ENCODE measurements around the gene PYROXD2. TPM values are rescaled to one million over a fixed set of nuclear protein-coding genes. Genes with fewer than 3 reads are reported as not detected.
"Not testable (repeated sequence)": the region's sequence is repeated elsewhere in the genome, so short reads cannot be mapped to it uniquely, and the experiment has no call there.

PYROXD2 gene
- total RNA-seq, 1 donor from 2014 or later: 5.4 TPM

- DNase-seq (ENCODE audit: low spot score): no peak
- no peak for ATAC-seq
Measured at GRCh38 chr10:98370831-98371820, 43.9 kb downstream of the PYROXD2 start.

- no peak for ATAC-seq
- no peak for DNase-seq (ENCODE audit: low spot score)
Measured at GRCh38 chr10:98369801-98370200, 45.2 kb downstream of the PYROXD2 start.

GRCh38 chr10:98368644-98369043, 46.3 kb downstream of the PYROXD2 start:
- ATAC-seq (no peak), DNase-seq (ENCODE audit: low spot score) (no peak)

- no peak for DNase-seq (ENCODE audit: low spot score)
- no peak for ATAC-seq
Measured at GRCh38 chr10:98367604-98368451, 47.2 kb downstream of the PYROXD2 start.

GRCh38 chr10:98366062-98366530, 48.9 kb downstream of the PYROXD2 start:
- ATAC-seq: no peak
- DNase-seq (ENCODE audit: low spot score): no peak

GRCh38 chr10:98365406-98366061, 49.4 kb downstream of the PYROXD2 start:
- DNase-seq (ENCODE audit: low spot score) (no peak), ATAC-seq (no peak)

GRCh38 chr10:98364432-98365102, 50.4 kb downstream of the PYROXD2 start:
- ATAC-seq (no peak), DNase-seq (ENCODE audit: low spot score) (no peak)

- DNase-seq (ENCODE audit: low spot score) (no peak), ATAC-seq (no peak)
Measured at GRCh38 chr10:98363220-98363619, 51.8 kb downstream of the PYROXD2 start.

- peak; percentile 48 for ATAC-seq
- no peak for DNase-seq (ENCODE audit: low spot score)
Measured at GRCh38 chr10:98361131-98362025, 53.6 kb downstream of the PYROXD2 start.

GRCh38 chr10:98357194-98357822, 57.7 kb downstream of the PYROXD2 start:
- DNase-seq (ENCODE audit: low spot score): no peak
- ATAC-seq: no peak

- ATAC-seq: no peak
- no peak for DNase-seq (ENCODE audit: low spot score)
Measured at GRCh38 chr10:98354491-98354890, 60.5 kb downstream of the PYROXD2 start.

- ATAC-seq: no peak
Measured at GRCh38 chr10:98353170-98353569, 61.8 kb downstream of the PYROXD2 start.

GRCh38 chr10:98351831-98352402, 63.1 kb downstream of the PYROXD2 start:
- DNase-seq (ENCODE audit: low spot score) (no peak), ATAC-seq (no peak)

More at GRCh38 chr10:98353170-98353569, 61.8 kb downstream of the PYROXD2 start:
- DNase-seq (ENCODE audit: low spot score): no peak

GRCh38 chr10:98349508-98349922, 65.5 kb downstream of the PYROXD2 start:
- ATAC-seq (peak; percentile 48), DNase-seq (ENCODE audit: low spot score) (no peak)

GRCh38 chr10:98346847-98347246, 68.1 kb downstream of the PYROXD2 start:
- DNase-seq (ENCODE audit: low spot score) (no peak), ATAC-seq (no peak)

GRCh38 chr10:98344589-98345038, 70.4 kb downstream of the PYROXD2 start:
- DNase-seq (ENCODE audit: low spot score): peak; percentile 61
- peak; percentile 74 for ATAC-seq

GRCh38 chr10:98341701-98342100, 73.3 kb downstream of the PYROXD2 start:
- ATAC-seq; DNase-seq (ENCODE audit: low spot score): not testable (repeated sequence)

- DNase-seq (ENCODE audit: low spot score): no peak
- no peak for ATAC-seq
Measured at GRCh38 chr10:98340940-98341310, 74.1 kb downstream of the PYROXD2 start.

All from left lobe of liver (tissue), 2 donors.